ENCODE measurements around the gene MVD. TPM values are rescaled to one million over a fixed set of nuclear protein-coding genes. Genes with fewer than 3 reads are reported as not detected.

Gene MVD
- total and polyA plus RNA-seq, 2 of the 4 experiments (the other 2 are of a cell fraction), result 18.3 to 28.4 TPM

- peak; percentile 26; the same call in 1 of the 2 replicates for TF ChIP-seq CTCF (conservative IDR thresholded peaks at IDR 0.05; ENCODE audit: low read depth, low read length)
- no peak for TF ChIP-seq FOS (IDR thresholded peaks at IDR 0.05; ENCODE audit: low read depth, low read length)
- peak; percentile 25; the same call in 1 of the 2 replicates for TF ChIP-seq RAD21 (IDR thresholded peaks at IDR 0.05; ENCODE audit: low read length)
- ATAC-seq (ENCODE audit: low read depth) (no peak), DNase-seq (no peak)
- H3K23ac ChIP-seq (ENCODE audit: low read depth, low read length), result no peak overlapping the region
- H4K5ac ChIP-seq (ENCODE audit: low read depth, low read length), result no peak overlapping the region
- intact Hi-C loops (cut with micrococcal nuclease) (no loop called here), dilution Hi-C loops (cut with HindIII; ENCODE audit: low sequenced_read_pairs, unreplicated experiment) (no loop called here), in situ Hi-C loops (cut with MboI; ENCODE audit: low sequenced_read_pairs) (no loop called here)
- H2BK15ac ChIP-seq (ENCODE audit: low read depth, low read length), result no peak overlapping the region
- H3K9me1 ChIP-seq (ENCODE audit: insufficient read depth, low read length), result no peaks in the 10 kb centered on the region
- no peak overlapping the region for H4K91ac ChIP-seq (ENCODE audit: insufficient read depth, low read depth, low read length)
- H2AFZ ChIP-seq (replicated peaks; ENCODE audit: low read length, poor library complexity), result no peak overlapping the region
- no peaks in the 10 kb centered on the region for H3K79me1 ChIP-seq (ENCODE audit: low read depth in 1 of 2, low read length in 2 of 2)
- H4K20me1 ChIP-seq (ENCODE audit: insufficient read depth, low read length), result no peaks in the 10 kb centered on the region
- H4K8ac ChIP-seq (ENCODE audit: low read depth in 2 of 2, low read length in 2 of 2), result no peak overlapping the region
- CTCF ChIA-PET, result interaction anchor here (1.4 kb wide), 1 partner anchor 10 kb away, joined by 4 read pairs; the partner anchor contains the start of gene MVD
- H3K9me3 ChIP-seq (ENCODE audit: control insufficient read depth, insufficient read depth, low read length), result no peaks in the 10 kb centered on the region
- H3K56ac ChIP-seq (ENCODE audit: extremely low read depth, insufficient read depth, low read length), result no peak overlapping the region
- no peak overlapping the region for H3K18ac ChIP-seq (ENCODE audit: low read depth, low read length)
- no peak overlapping the region for H2BK20ac ChIP-seq (ENCODE audit: low read depth, low read length)
- H3K4me1 ChIP-seq (ENCODE audit: control insufficient read depth, insufficient read depth, low read length), result no peaks in the 10 kb centered on the region
- no peaks in the 10 kb centered on the region for H3K27me3 ChIP-seq (ENCODE audit: control insufficient read depth, insufficient read depth, low read length)
- no peak overlapping the region for H3K14ac ChIP-seq (replicated peaks; ENCODE audit: low read depth, low read length)
- 44% methylated on average over 5 of the region's 11 CpGs; no CpG with 5 or more reads in 1 of the 2 experiments for WGBS, 2 experiments (ENCODE audit: extremely low coverage in 2 of 2, insufficient read length in 1 of 2)
- no peak overlapping the region for H3K27ac ChIP-seq (ENCODE audit: insufficient read depth, low read length)
- H2BK120ac ChIP-seq (ENCODE audit: low read depth, low read length), result no peak overlapping the region
- no peak overlapping the region for H3K4me2 ChIP-seq (ENCODE audit: low read depth, low read length)
- H3K36me3 ChIP-seq (ENCODE audit: control insufficient read depth, insufficient read depth, low read length), result peaks cover 8% of the 10 kb centered on the region; the same call in 1 of the 2 replicates
- no peak overlapping the region for H3K9ac ChIP-seq (ENCODE audit: low read depth, low read length)
- H3K4me3 ChIP-seq (ENCODE audit: insufficient read depth, low read depth, low read length), result no peak overlapping the region
- no peak overlapping the region for H3K4ac ChIP-seq (ENCODE audit: low read depth, low read length)
- H2BK5ac ChIP-seq (ENCODE audit: low read depth, low read length, poor library complexity, severe bottlenecking), result no peak overlapping the region
- H2AK5ac ChIP-seq (ENCODE audit: low read depth, low read length), result no peak overlapping the region
- POLR2A ChIA-PET (ENCODE audit: unreplicated experiment), result no interaction called here
- no peak overlapping the region for H2AK9ac ChIP-seq (replicated peaks; ENCODE audit: low read depth, low read length, poor library complexity)
- BruUV-seq (replicated peaks), result no TSS peak
Measured at GRCh38 chr16:88672776-88673175, 9.9 kb upstream of the MVD start.
